ENCODE results near the gene EPHB6.

GRCh38 chr7:142866361-142867096 is 11.7 kb downstream of the EPHB6 start:
- peak in 4 of 6 experiments; percentile 41 to 52 (median 50) for TF ChIP-seq CTCF (IDR thresholded peaks at IDR 0.05)
- no peak for TF ChIP-seq POLR2A (IDR thresholded peaks at IDR 0.05)
